Fibroblast of mammary gland (primary cell): ENCODE data around the gene GBX2.

Source experiments
- DNase-seq: peaks from one replicate; pipeline ENCODE4 v3.0.0-alpha.2; 2010; ENCODE audit warnings: low read depth
- H3K4me3 ChIP-seq: 2 replicates; pipeline ENCODE4 v1.5.1; 2011; ENCODE audit warnings: low read depth, mild to moderate bottlenecking, low read length, moderate library complexity; ENCODE audit not compliant: control insufficient read depth
- CTCF ChIP-seq: conservative IDR thresholded peaks from 2 replicates; pipeline ENCODE4 v1.5.1; 2011; ENCODE audit warnings: low read depth, low read length, inconsistent platforms; ENCODE audit not compliant: control insufficient read depth, insufficient read depth

GBX2 gene

DNA sequence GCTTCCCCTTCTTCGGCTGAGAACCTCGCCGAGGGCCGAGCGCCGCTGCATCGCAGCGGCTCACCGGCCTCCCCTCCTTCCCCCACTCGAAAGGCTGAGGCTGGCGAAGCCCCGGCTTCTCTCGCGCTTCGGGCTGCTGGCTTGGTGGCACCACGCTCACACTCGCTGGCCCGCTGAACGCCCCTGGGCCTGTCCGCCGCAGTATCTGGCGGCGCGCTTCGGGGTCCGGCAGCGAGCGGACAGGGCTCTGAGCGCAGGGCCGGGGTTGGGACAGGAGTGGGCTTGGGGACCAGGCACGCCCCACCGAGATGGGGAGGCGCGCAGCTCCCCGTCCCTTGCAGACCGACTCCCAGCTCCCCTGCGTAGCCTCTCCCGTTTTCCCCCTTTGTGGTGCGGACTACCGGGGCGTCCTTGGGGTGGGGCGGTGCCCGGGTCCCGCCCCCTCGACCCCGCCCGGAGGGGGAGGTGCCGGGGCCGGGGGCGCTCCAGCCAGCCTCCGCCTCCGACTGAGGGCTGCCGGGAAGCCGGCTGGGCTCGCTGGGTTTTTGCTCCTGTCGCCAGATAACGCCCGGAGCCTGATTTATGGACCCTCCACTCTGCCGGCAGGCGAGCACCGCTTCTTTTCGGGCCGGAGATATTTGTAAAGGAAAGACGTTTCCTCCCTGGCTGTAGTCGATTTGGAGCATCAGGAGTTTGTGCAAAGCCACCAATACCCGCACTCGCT, 3.8 kb downstream of the GBX2 start:
- peak overlapping the region; percentile 4 for H3K4me3 ChIP-seq

GRCh38 chr2:236163471-236164200, 4.5 kb downstream of the GBX2 start:
- no peak for TF ChIP-seq CTCF
- H3K4me3 ChIP-seq = no peak overlapping the region
- DNase-seq = no peak

More for the DNA sequence above, 3.8 kb downstream of the GBX2 start:
- no peak for TF ChIP-seq CTCF
- no peak for DNase-seq

DNA sequence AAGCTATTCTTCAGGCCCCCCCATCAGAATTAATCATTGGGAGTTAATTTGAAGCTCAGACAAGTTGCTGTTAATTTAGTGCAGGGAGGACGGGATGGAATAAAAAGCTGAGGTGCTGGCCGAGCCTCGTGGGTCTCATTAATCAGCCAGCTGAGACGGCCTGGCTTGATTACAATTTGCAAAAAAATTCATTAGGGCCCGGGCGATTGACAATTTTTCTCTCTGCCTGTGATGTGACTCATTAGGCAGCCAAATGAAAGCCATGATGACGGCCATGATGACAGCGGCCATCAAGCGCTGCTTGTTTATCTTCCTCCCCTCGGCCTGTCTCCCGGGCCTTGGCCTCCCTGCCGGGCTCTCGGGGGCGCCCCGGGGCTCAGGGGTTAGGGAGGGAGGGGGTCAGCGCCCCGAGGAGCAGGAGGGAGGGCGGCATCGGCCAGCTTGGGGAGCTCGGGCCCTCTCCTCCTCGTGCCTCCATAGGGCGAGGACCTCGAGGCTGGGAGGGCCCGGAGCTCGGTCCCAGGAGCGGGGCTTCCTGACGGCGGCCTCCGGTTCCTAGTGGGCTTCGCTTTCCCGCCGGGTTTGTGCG, 5.2 kb downstream of the GBX2 start:
- DNase-seq = no peak
- no peak for TF ChIP-seq CTCF
- H3K4me3 ChIP-seq = no peak overlapping the region

DNA sequence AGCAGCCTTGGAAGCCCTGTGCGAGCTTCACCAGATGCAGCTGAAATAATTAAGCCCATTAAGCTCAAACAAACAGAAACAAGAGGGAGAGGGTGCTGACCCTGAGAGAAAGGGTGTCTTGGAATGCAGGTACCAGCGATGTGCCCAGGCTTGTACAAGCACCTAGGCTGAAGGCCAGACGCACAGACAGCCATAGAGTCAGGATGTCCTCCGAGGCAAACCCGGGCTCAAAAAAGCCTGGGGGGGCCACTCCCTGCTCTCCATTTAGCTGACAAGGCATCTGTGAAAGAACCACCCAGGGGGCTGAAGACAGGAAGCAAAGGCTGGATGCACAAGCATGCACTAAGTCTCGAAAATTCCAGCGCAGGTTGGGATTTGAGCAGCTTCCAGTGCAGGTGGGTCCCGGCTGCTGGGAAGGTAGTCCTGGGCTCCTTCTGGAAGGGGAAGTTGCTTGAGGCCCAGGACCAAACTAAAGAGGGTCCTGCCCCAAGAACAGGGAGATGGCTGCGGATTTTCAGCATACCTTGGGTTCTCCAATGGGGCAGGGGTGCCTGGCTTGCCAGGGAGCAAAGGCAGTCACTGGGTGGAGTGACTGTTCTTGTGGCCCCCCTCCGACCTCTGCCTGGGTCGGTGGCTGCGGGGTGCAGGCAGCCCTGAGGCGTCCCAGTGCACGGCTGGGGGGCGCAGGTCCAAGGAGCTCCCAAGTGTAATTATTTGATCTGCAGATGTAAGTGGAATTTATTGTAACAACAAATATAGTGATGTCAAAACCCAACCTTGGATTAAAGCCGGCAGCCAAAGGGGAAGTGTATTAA, 5.9 kb downstream of the GBX2 start:
- DNase-seq = no peak
- no peak for TF ChIP-seq CTCF

DNA sequence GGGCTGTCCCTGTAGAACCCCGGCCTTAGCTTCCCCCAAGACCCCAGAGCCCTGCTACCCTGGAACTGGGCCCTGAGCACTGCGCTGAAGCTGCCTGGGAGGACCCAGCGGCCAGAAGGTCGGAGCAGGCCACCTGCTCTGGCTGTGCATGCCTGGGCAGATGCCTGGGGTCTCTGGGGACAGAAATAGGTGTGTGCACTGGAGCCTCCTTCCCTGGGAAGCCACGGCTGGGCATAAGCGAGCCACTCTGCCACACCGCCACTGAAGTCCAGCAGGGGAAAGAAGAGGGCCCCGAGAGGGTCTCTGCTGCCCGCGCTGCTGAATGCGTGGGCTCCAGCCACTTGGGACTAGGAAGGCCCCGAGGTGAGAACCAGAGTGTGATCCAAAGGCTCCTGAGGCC, 6.7 kb downstream of the GBX2 start:
- no peak overlapping the region for H3K4me3 ChIP-seq
- no peak for TF ChIP-seq CTCF
- DNase-seq = no peak

More for the DNA sequence above, 5.9 kb downstream of the GBX2 start:
- no peak overlapping the region for H3K4me3 ChIP-seq

DNA sequence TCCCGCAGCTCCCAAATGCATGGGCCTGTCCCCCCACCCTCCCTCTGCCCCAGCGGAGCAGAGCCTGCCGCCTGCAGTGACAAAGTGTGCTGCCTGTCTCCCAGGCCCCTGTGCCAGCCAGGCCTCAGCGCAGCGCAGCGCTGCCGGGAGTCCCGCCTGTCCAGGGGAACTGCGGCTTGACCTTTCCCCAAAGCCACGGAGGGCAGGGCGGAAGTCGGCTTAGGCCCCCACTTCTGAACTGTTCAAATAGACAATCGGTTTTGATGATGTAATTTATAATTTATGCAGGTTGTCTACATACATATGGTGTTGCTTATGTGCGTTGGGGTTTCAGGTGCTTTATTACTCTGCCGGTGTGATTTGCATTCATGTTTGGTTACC, 7.1 kb downstream of the GBX2 start:
- no peak overlapping the region for H3K4me3 ChIP-seq
- no peak for TF ChIP-seq CTCF
- no peak for DNase-seq
